ENCODE data around the gene STH.

DNA sequence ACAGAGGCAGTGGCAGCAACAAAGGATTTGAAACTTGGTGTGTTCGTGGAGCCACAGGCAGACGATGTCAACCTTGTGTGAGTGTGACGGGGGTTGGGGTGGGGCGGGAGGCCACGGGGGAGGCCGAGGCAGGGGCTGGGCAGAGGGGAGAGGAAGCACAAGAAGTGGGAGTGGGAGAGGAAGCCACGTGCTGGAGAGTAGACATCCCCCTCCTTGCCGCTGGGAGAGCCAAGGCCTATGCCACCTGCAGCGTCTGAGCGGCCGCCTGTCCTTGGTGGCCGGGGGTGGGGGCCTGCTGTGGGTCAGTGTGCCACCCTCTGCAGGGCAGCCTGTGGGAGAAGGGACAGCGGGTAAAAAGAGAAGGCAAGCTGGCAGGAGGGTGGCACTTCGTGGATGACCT lies 25.5 kb downstream of the STH start:
- no peak for TF ChIP-seq POLR2AphosphoS5 (IDR thresholded peaks at IDR 0.05; ENCODE audit: low read depth)
- TF ChIP-seq, protein P1, sequence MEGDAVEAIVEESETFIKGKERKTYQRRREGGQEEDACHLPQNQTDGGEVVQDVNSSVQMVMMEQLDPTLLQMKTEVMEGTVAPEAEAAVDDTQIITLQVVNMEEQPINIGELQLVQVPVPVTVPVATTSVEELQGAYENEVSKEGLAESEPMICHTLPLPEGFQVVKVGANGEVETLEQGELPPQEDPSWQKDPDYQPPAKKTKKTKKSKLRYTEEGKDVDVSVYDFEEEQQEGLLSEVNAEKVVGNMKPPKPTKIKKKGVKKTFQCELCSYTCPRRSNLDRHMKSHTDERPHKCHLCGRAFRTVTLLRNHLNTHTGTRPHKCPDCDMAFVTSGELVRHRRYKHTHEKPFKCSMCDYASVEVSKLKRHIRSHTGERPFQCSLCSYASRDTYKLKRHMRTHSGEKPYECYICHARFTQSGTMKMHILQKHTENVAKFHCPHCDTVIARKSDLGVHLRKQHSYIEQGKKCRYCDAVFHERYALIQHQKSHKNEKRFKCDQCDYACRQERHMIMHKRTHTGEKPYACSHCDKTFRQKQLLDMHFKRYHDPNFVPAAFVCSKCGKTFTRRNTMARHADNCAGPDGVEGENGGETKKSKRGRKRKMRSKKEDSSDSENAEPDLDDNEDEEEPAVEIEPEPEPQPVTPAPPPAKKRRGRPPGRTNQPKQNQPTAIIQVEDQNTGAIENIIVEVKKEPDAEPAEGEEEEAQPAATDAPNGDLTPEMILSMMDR (conservative IDR thresholded peaks at IDR 0.05; ENCODE audit: low read depth in 2 of 2) = no peak
- TF ChIP-seq EZH2 (IDR thresholded peaks at IDR 0.05; ENCODE audit: low read depth, unreplicated experiment) = no peak
- TF ChIP-seq ZNF114 (CRISPR knock-in tag; IDR thresholded peaks at IDR 0.05) = no peak
- TF ChIP-seq, protein P2, sequence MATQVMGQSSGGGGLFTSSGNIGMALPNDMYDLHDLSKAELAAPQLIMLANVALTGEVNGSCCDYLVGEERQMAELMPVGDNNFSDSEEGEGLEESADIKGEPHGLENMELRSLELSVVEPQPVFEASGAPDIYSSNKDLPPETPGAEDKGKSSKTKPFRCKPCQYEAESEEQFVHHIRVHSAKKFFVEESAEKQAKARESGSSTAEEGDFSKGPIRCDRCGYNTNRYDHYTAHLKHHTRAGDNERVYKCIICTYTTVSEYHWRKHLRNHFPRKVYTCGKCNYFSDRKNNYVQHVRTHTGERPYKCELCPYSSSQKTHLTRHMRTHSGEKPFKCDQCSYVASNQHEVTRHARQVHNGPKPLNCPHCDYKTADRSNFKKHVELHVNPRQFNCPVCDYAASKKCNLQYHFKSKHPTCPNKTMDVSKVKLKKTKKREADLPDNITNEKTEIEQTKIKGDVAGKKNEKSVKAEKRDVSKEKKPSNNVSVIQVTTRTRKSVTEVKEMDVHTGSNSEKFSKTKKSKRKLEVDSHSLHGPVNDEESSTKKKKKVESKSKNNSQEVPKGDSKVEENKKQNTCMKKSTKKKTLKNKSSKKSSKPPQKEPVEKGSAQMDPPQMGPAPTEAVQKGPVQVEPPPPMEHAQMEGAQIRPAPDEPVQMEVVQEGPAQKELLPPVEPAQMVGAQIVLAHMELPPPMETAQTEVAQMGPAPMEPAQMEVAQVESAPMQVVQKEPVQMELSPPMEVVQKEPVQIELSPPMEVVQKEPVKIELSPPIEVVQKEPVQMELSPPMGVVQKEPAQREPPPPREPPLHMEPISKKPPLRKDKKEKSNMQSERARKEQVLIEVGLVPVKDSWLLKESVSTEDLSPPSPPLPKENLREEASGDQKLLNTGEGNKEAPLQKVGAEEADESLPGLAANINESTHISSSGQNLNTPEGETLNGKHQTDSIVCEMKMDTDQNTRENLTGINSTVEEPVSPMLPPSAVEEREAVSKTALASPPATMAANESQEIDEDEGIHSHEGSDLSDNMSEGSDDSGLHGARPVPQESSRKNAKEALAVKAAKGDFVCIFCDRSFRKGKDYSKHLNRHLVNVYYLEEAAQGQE (IDR thresholded peaks at IDR 0.05; ENCODE audit: unreplicated experiment) = no peak
- no peak for TF ChIP-seq STAT1 (IDR thresholded peaks at IDR 0.05; ENCODE audit: unreplicated experiment)
- TF ChIP-seq, protein P3, sequence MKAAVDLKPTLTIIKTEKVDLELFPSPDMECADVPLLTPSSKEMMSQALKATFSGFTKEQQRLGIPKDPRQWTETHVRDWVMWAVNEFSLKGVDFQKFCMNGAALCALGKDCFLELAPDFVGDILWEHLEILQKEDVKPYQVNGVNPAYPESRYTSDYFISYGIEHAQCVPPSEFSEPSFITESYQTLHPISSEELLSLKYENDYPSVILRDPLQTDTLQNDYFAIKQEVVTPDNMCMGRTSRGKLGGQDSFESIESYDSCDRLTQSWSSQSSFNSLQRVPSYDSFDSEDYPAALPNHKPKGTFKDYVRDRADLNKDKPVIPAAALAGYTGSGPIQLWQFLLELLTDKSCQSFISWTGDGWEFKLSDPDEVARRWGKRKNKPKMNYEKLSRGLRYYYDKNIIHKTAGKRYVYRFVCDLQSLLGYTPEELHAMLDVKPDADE (IDR thresholded peaks at IDR 0.05) = no peak
- TF ChIP-seq CREB1 (CRISPR knock-in tag; IDR thresholded peaks at IDR 0.05; ENCODE audit: low read depth) = no peak
- no peak for TF ChIP-seq NANOG (IDR thresholded peaks at IDR 0.05; ENCODE audit: borderline replicate concordance)
- TF ChIP-seq JUNB (IDR thresholded peaks at IDR 0.05; ENCODE audit: unreplicated experiment) = no peak
- no peak for TF ChIP-seq ZNF331 (CRISPR knock-in tag; IDR thresholded peaks at IDR 0.05; ENCODE audit: low read depth)
- no peak for TF ChIP-seq EZH2phosphoT487 (IDR thresholded peaks at IDR 0.05; ENCODE audit: unreplicated experiment)

Measured in GM23338 (cell line).